GM18502 (cell line): ENCODE data around the gene DAB2.

ENCODE experiments used
- ATAC-seq: cut with Tn5 transposase; IDR thresholded peaks from one replicate; pipeline ENCODE4 v1.9.1; 2021; ENCODE audit warnings: mild to moderate bottlenecking; ENCODE audit not compliant: unreplicated experiment, poor library complexity

DAB2 gene

GRCh38 chr5:39424736-39425637 lies at the start of gene DAB2:
TSS of gene DAB2 (minus strand) at chr5:39424980. CDS start at chr5:39394320, 30,660 bp downstream.
- peak; percentile 65 for ATAC-seq

GRCh38 chr5:39473156-39473775 lies 48.5 kb upstream of the DAB2 start:
- ATAC-seq: no peak

GRCh38 chr5:39471836-39472508 lies 47.2 kb upstream of the DAB2 start:
- no peak for ATAC-seq

GRCh38 chr5:39470811-39471210 lies 46.0 kb upstream of the DAB2 start:
- ATAC-seq: no peak

- ATAC-seq: no peak
These were observed 45.1 kb upstream of the DAB2 start for GRCh38 chr5:39469777-39470415.

GRCh38 chr5:39469176-39469575 lies 44.4 kb upstream of the DAB2 start:
- ATAC-seq: no peak

- no peak for ATAC-seq
These were observed 42.1 kb upstream of the DAB2 start for GRCh38 chr5:39466846-39467245.

- ATAC-seq: no peak
These were observed 41.1 kb upstream of the DAB2 start for GRCh38 chr5:39465843-39466242.

- no peak for ATAC-seq
These were observed 40.3 kb upstream of the DAB2 start for GRCh38 chr5:39465097-39465496.

- no peak for ATAC-seq
These were observed 39.3 kb upstream of the DAB2 start for GRCh38 chr5:39464088-39464487.

- ATAC-seq: no peak
These were observed 37.4 kb upstream of the DAB2 start for GRCh38 chr5:39462211-39462610.

- ATAC-seq: peak; percentile 96
These were observed 36.4 kb upstream of the DAB2 start for GRCh38 chr5:39461007-39461682.

GRCh38 chr5:39459907-39460306 lies 35.1 kb upstream of the DAB2 start:
- ATAC-seq: no peak

GRCh38 chr5:39459071-39459470 lies 34.3 kb upstream of the DAB2 start:
- ATAC-seq: no peak

GRCh38 chr5:39455645-39456044 lies 30.9 kb upstream of the DAB2 start:
- ATAC-seq: no peak

GRCh38 chr5:39453606-39454005 lies 28.8 kb upstream of the DAB2 start:
- no peak for ATAC-seq

- ATAC-seq: no peak
These were observed 28.1 kb upstream of the DAB2 start for GRCh38 chr5:39452846-39453245.

GRCh38 chr5:39451276-39451941 lies 26.6 kb upstream of the DAB2 start:
- no peak for ATAC-seq

GRCh38 chr5:39450487-39450886 lies 25.7 kb upstream of the DAB2 start:
- no peak for ATAC-seq

- no peak for ATAC-seq
These were observed 24.8 kb upstream of the DAB2 start for GRCh38 chr5:39449591-39449990.
